ENCODE data around the gene ABLIM2. TPM values are rescaled to one million over a fixed set of nuclear protein-coding genes. Genes with fewer than 3 reads are reported as not detected.

ABLIM2 gene
- total and polyA plus RNA-seq, 2 of the 4 experiments (the other 2 are of a cell fraction): under 0.01 to 0.10 TPM

GRCh38 chr4:8004066-8004465 is 154.5 kb downstream of the ABLIM2 start:
- H3K23ac ChIP-seq (ENCODE audit: low read depth, low read length): no peak overlapping the region
- CTCF ChIA-PET: no interaction called here
- no peak overlapping the region for H3K4me3 ChIP-seq (ENCODE audit: insufficient read depth, low read depth, low read length)
- dilution Hi-C loops (cut with HindIII; ENCODE audit: low sequenced_read_pairs, unreplicated experiment) (no loop called here), intact Hi-C loops (cut with micrococcal nuclease) (no loop called here), in situ Hi-C loops (cut with MboI; ENCODE audit: low sequenced_read_pairs) (no loop called here)
- H3K4ac ChIP-seq (ENCODE audit: low read depth, low read length): no peak overlapping the region
- no peak overlapping the region for H2BK20ac ChIP-seq (ENCODE audit: low read depth, low read length)
- H4K91ac ChIP-seq (ENCODE audit: insufficient read depth, low read depth, low read length): no peak overlapping the region
- WGBS, 2 experiments (ENCODE audit: extremely low coverage in 2 of 2, insufficient read length in 1 of 2): no CpG with 5 or more reads among the region's 6 CpGs
- no peak overlapping the region for H4K8ac ChIP-seq (ENCODE audit: low read depth in 2 of 2, low read length in 2 of 2)
- H3K27ac ChIP-seq (ENCODE audit: insufficient read depth, low read length): no peak overlapping the region
- no peak overlapping the region for H3K9ac ChIP-seq (ENCODE audit: low read depth, low read length)
- no peak overlapping the region for H2AK5ac ChIP-seq (ENCODE audit: low read depth, low read length)
- H3K4me1 ChIP-seq (ENCODE audit: control insufficient read depth, insufficient read depth, low read length): no peaks in the 10 kb centered on the region
- H4K5ac ChIP-seq (ENCODE audit: low read depth, low read length): no peak overlapping the region
- H3K79me1 ChIP-seq (ENCODE audit: low read depth in 1 of 2, low read length in 2 of 2): no peaks in the 10 kb centered on the region
- no peak overlapping the region for H2BK120ac ChIP-seq (ENCODE audit: low read depth, low read length)
- H2BK5ac ChIP-seq (ENCODE audit: low read depth, low read length, poor library complexity, severe bottlenecking): no peak overlapping the region
- no peaks in the 10 kb centered on the region for H4K20me1 ChIP-seq (ENCODE audit: insufficient read depth, low read length)
- no peak overlapping the region for H3K56ac ChIP-seq (ENCODE audit: extremely low read depth, insufficient read depth, low read length)
- no peak overlapping the region for H3K4me2 ChIP-seq (ENCODE audit: low read depth, low read length)
- DNase-seq: no peak
- H3K9me3 ChIP-seq (ENCODE audit: control insufficient read depth, insufficient read depth, low read length): no peaks in the 10 kb centered on the region
- ATAC-seq (ENCODE audit: low read depth): no peak
- no TSS peak for BruUV-seq (replicated peaks)
- H3K18ac ChIP-seq (ENCODE audit: low read depth, low read length): no peak overlapping the region
- no peak overlapping the region for H2AK9ac ChIP-seq (replicated peaks; ENCODE audit: low read depth, low read length, poor library complexity)
- TF ChIP-seq RFX5 (IDR thresholded peaks at IDR 0.05; ENCODE audit: low read depth, low read length) (no peak), NFE2L2 (IDR thresholded peaks at IDR 0.05; ENCODE audit: low read depth, low read length) (no peak), POLR2A (IDR thresholded peaks at IDR 0.05; ENCODE audit: low read depth, low read length) (no peak), MXI1 (IDR thresholded peaks at IDR 0.05; ENCODE audit: borderline replicate concordance, low read depth, low read length) (no peak), CTCF (conservative IDR thresholded peaks at IDR 0.05; ENCODE audit: low read depth, low read length) (no peak), RAD21 (IDR thresholded peaks at IDR 0.05; ENCODE audit: low read length) (no peak), BHLHE40 (IDR thresholded peaks at IDR 0.05; ENCODE audit: low read depth, low read length) (no peak), CEBPB (IDR thresholded peaks at IDR 0.05; ENCODE audit: low read depth, low read length) (no peak), SMC3 (IDR thresholded peaks at IDR 0.05; ENCODE audit: low read depth, low read length) (no peak), RCOR1 (IDR thresholded peaks at IDR 0.05; ENCODE audit: insufficient replicate concordance, low read length) (no peak), CHD1 (IDR thresholded peaks at IDR 0.05; ENCODE audit: low read depth, low read length) (no peak), FOS (IDR thresholded peaks at IDR 0.05; ENCODE audit: low read depth, low read length) (no peak), MAZ (IDR thresholded peaks at IDR 0.05; ENCODE audit: borderline replicate concordance, low read depth, low read length) (no peak), ELK1 (IDR thresholded peaks at IDR 0.05; ENCODE audit: borderline replicate concordance, low read depth, low read length) (no peak)
- TF ChIP-seq, protein P1, sequence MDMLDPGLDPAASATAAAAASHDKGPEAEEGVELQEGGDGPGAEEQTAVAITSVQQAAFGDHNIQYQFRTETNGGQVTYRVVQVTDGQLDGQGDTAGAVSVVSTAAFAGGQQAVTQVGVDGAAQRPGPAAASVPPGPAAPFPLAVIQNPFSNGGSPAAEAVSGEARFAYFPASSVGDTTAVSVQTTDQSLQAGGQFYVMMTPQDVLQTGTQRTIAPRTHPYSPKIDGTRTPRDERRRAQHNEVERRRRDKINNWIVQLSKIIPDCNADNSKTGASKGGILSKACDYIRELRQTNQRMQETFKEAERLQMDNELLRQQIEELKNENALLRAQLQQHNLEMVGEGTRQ (IDR thresholded peaks at IDR 0.05; ENCODE audit: low read depth, low read length): no peak
- no peak overlapping the region for H2AFZ ChIP-seq (replicated peaks; ENCODE audit: low read length, poor library complexity)
- POLR2A ChIA-PET (ENCODE audit: unreplicated experiment): no interaction called here
- no peaks in the 10 kb centered on the region for H3K9me1 ChIP-seq (ENCODE audit: insufficient read depth, low read length)
- no peaks in the 10 kb centered on the region for H3K36me3 ChIP-seq (ENCODE audit: control insufficient read depth, insufficient read depth, low read length)
- H3K27me3 ChIP-seq (ENCODE audit: control insufficient read depth, insufficient read depth, low read length): peaks cover 85% of the 10 kb centered on the region
- no peak overlapping the region for H3K14ac ChIP-seq (replicated peaks; ENCODE audit: low read depth, low read length)
- H2BK15ac ChIP-seq (ENCODE audit: low read depth, low read length): no peak overlapping the region
